Measurements from ENCODE around the gene NUP107. TPM values are rescaled to one million over a fixed set of nuclear protein-coding genes. Genes with fewer than 3 reads are reported as not detected.

Gene NUP107
- total and polyA plus RNA-seq, 5 donors from 2014 or later: 28.9 to 37.0 (median 34.4) TPM

DNA sequence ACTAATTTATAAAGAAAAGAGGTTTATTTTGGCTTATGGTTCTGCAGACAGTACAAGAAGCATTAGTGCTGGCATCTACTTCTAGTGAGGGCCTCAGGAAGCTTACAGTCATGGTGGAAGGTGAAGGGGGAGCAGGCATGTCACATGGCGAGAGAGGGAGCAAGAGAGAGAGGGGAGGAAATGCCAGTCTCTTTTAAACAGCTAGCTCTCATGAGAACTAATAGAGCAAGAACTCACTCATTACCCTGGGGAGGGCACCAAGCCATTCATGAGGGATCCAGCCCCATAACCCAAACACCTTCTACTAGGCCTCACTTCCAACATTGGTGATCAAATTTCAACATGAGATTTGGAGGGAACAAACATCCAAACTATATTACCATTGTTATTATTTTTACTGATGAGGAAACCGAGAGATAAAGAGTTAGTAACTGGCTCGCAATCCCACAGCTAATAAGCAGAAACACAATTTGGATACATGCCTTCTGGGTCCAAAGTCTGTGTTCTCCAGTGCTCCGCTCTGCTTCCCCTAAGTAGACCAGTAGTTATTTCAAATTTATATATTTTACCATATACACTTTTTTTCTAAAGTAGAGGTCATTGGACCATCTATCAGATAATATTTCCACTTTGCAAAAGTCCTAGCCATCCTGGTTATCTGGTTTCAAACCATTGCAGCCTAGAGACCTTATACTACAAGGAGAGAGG lies 68.9 kb downstream of the NUP107 start:
- H3K4me1 ChIP-seq (ENCODE audit: control insufficient read depth, insufficient read depth, low read length, poor library complexity, severe bottlenecking): no peaks in the 10 kb centered on the region
- Mint-ChIP-seq H3K36me3 (peaks cover 61% of the 10 kb centered on the region), H3K27ac (no peak overlapping the region), H3K9me3 (no peaks in the 10 kb centered on the region), H3K4me3 (no peak overlapping the region), H3K27me3 (no peaks in the 10 kb centered on the region), H3K4me1 (peaks cover 0 to 4% (median under 1%) of the 10 kb centered on the region in 4 donors)
- H3K4me3 ChIP-seq (ENCODE audit: low read depth, low read length): no peak overlapping the region
- H3K27ac ChIP-seq (ENCODE audit: insufficient read depth, low read length, poor library complexity, severe bottlenecking): no peak overlapping the region
- peaks cover 35% of the 10 kb centered on the region for H3K36me3 ChIP-seq (ENCODE audit: control insufficient read depth, insufficient read depth, low read length)
- no peaks in the 10 kb centered on the region for H3K27me3 ChIP-seq (ENCODE audit: control insufficient read depth, insufficient read depth, low read length)
- DNase-seq: no peak
- no peaks in the 10 kb centered on the region for H3K9me3 ChIP-seq (ENCODE audit: control insufficient read depth in 2 of 2, low read length in 2 of 2)
- no peak for ATAC-seq (ENCODE audit: low read depth in 2 of 2)

DNA sequence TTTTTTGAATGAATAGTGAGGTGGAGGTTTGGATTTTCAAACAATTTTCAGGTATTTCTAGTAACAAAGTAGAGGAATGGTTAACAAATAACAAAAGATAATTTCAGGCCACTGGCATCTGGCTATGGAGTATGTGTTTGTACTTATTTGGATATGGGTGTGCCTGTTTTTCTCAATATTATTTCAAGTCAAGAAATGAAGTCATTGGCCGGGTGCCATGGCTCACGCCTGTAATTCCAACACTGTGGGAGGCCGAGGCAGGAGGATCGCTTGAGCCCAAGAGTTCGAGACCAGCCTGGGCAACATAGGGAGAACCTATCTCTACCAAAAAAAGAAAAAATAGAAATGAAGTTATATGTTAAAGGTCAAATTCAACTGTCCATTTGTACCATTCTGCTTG lies 73.1 kb downstream of the NUP107 start:
- H3K36me3 Mint-ChIP-seq: peaks cover 54% of the 10 kb centered on the region
- no peak overlapping the region for H3K27ac Mint-ChIP-seq
- H3K4me1 Mint-ChIP-seq: peaks cover 0 to 4% (median under 1%) of the 10 kb centered on the region in 4 donors
- H3K4me3 ChIP-seq (ENCODE audit: low read depth, low read length): no peak overlapping the region
- H3K27ac ChIP-seq (ENCODE audit: insufficient read depth, low read length, poor library complexity, severe bottlenecking): no peak overlapping the region
- H3K9me3 ChIP-seq (ENCODE audit: control insufficient read depth in 2 of 2, low read length in 2 of 2): no peaks in the 10 kb centered on the region
- H3K27me3 Mint-ChIP-seq: no peaks in the 10 kb centered on the region
- DNase-seq: no peak
- H3K27me3 ChIP-seq (ENCODE audit: control insufficient read depth, insufficient read depth, low read length): no peaks in the 10 kb centered on the region
- ATAC-seq (ENCODE audit: low read depth in 2 of 2): no peak
- H3K4me3 Mint-ChIP-seq: no peak overlapping the region
- peaks cover 38% of the 10 kb centered on the region for H3K36me3 ChIP-seq (ENCODE audit: control insufficient read depth, insufficient read depth, low read length)
- H3K4me1 ChIP-seq (ENCODE audit: control insufficient read depth, insufficient read depth, low read length, poor library complexity, severe bottlenecking): no peaks in the 10 kb centered on the region
- H3K9me3 Mint-ChIP-seq: no peaks in the 10 kb centered on the region

DNA sequence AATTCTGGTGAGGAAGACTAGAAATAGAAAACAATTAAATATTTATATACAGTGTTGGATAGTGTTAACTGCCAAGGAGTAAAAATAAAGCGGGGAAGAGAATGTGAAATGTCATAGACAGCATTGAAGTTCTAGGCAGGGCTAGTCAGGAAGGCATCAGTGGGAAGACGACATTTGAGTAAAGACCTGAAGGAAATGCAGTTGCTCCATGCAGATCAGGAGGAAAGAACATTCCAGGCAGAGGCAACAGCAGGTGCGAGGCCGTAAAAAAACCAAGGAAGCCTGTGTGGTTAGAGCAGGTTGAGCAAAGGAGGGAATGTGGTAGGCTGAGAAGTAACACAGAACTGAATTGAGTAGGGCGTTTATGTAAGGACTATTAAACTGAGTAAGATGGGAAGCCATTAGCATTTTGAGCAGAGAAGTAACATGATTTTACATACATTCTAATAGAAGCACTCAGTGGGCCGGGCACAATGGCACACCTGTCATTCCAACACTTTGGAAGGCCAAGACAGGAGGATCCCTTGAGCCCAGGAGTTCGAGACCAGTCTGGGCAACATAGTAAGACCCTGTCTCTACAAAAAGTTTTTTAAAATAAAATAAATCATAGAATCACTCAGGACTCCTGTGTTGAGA lies 74.1 kb downstream of the NUP107 start:
- Mint-ChIP-seq H3K9me3 (no peaks in the 10 kb centered on the region), H3K27ac (no peak overlapping the region)
- H3K36me3 ChIP-seq (ENCODE audit: control insufficient read depth, insufficient read depth, low read length): peaks cover 30% of the 10 kb centered on the region

DNA sequence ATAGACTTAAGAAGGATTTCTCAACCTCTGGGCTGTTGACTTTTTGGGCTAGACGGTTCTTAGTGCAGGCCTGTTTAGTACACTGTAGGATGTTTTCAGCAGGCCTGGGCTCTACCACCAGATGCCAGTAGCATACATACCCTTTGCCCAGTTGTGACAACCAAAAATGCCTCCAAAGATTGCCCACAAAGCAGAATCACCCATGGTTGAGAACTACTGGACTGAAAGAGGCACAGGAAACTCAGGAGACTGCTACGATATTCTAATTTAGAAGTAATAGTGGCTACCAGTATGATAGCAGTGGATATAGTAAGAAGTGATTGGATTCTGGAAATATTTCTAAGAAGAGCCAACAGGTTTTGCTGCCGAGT lies 74.6 kb downstream of the NUP107 start:
- Histone ChIP-seq H3K27ac (ENCODE audit: insufficient read depth, low read length, poor library complexity, severe bottlenecking) (no peak overlapping the region), H3K36me3 (ENCODE audit: control insufficient read depth, insufficient read depth, low read length) (peaks cover 30% of the 10 kb centered on the region), H3K27me3 (ENCODE audit: control insufficient read depth, insufficient read depth, low read length) (no peaks in the 10 kb centered on the region), H3K4me1 (ENCODE audit: control insufficient read depth, insufficient read depth, low read length, poor library complexity, severe bottlenecking) (no peaks in the 10 kb centered on the region), H3K9me3 (ENCODE audit: control insufficient read depth in 2 of 2, low read length in 2 of 2) (no peaks in the 10 kb centered on the region), H3K4me3 (ENCODE audit: low read depth, low read length) (no peak overlapping the region)
- ATAC-seq (ENCODE audit: low read depth in 2 of 2) (no peak), DNase-seq (no peak)
- H3K9me3 Mint-ChIP-seq: no peaks in the 10 kb centered on the region
- peaks cover 0 to 4% (median under 1%) of the 10 kb centered on the region in 4 donors for H3K4me1 Mint-ChIP-seq
- no peaks in the 10 kb centered on the region for H3K27me3 Mint-ChIP-seq
- peaks cover 42% of the 10 kb centered on the region for H3K36me3 Mint-ChIP-seq
- H3K27ac Mint-ChIP-seq: peak overlapping the region in 1 of 3 donors; percentile 86
- H3K4me3 Mint-ChIP-seq: no peak overlapping the region

More for the DNA sequence above, 74.1 kb downstream of the NUP107 start:
- no peak overlapping the region for H3K27ac ChIP-seq (ENCODE audit: insufficient read depth, low read length, poor library complexity, severe bottlenecking)
- Mint-ChIP-seq H3K27me3 (no peaks in the 10 kb centered on the region), H3K4me1 (peaks cover 0 to 4% (median under 1%) of the 10 kb centered on the region in 4 donors), H3K4me3 (no peak overlapping the region), H3K36me3 (peaks cover 47% of the 10 kb centered on the region)
- H3K9me3 ChIP-seq (ENCODE audit: control insufficient read depth in 2 of 2, low read length in 2 of 2): no peaks in the 10 kb centered on the region
- no peaks in the 10 kb centered on the region for H3K27me3 ChIP-seq (ENCODE audit: control insufficient read depth, insufficient read depth, low read length)
- no peak for DNase-seq
- H3K4me3 ChIP-seq (ENCODE audit: low read depth, low read length): no peak overlapping the region
- no peaks in the 10 kb centered on the region for H3K4me1 ChIP-seq (ENCODE audit: control insufficient read depth, insufficient read depth, low read length, poor library complexity, severe bottlenecking)
- ATAC-seq (ENCODE audit: low read depth in 2 of 2): no peak

DNA sequence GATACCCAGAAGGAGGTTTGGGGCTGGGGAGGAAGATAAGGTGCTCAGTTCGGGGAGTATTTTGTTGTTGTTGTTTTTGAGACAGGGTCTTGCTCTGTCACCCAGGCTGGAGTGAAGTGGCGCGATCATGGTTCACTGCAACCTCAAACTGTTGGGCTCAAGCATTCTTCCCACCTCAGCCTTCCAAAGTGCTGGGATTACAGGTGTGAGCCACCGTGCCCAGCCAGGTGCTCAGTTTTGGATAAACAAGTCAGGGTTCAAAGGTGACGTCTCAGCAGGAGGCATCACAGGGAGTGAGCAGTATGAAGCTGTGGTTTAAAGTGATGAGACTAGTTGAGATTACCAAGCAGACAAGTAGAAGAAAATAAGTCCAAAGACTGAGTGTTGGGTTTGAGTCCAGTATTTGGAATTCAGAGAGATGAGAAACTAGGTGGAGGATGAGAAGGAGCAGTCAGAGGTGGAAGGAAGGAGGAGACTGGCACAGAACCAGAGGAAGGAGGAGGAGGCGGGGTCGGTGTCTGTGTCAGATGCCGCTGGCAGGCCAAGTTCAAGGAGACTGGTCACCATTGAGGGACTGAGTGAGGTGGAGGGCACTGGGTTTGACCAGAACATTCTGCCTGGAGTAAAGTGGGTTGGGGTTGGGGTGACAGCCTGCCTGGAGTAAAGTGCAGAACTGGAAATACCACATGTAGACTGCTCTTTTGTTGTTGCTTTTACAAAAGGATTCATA lies 75.3 kb downstream of the NUP107 start:
- Histone ChIP-seq H3K9me3 (ENCODE audit: control insufficient read depth in 2 of 2, low read length in 2 of 2) (no peaks in the 10 kb centered on the region), H3K4me1 (ENCODE audit: control insufficient read depth, insufficient read depth, low read length, poor library complexity, severe bottlenecking) (no peaks in the 10 kb centered on the region), H3K27ac (ENCODE audit: insufficient read depth, low read length, poor library complexity, severe bottlenecking) (no peak overlapping the region), H3K4me3 (ENCODE audit: low read depth, low read length) (no peak overlapping the region), H3K36me3 (ENCODE audit: control insufficient read depth, insufficient read depth, low read length) (peaks cover 35% of the 10 kb centered on the region), H3K27me3 (ENCODE audit: control insufficient read depth, insufficient read depth, low read length) (no peaks in the 10 kb centered on the region)
- Mint-ChIP-seq H3K27ac (peak overlapping the region; percentile 7 to 86 (median 58)), H3K9me3 (no peaks in the 10 kb centered on the region), H3K4me3 (no peak overlapping the region), H3K4me1 (peaks cover 0 to 4% (median under 1%) of the 10 kb centered on the region in 4 donors), H3K36me3 (peaks cover 44% of the 10 kb centered on the region), H3K27me3 (no peaks in the 10 kb centered on the region)
- ATAC-seq (ENCODE audit: low read depth in 2 of 2): no peak
- DNase-seq: no peak

DNA sequence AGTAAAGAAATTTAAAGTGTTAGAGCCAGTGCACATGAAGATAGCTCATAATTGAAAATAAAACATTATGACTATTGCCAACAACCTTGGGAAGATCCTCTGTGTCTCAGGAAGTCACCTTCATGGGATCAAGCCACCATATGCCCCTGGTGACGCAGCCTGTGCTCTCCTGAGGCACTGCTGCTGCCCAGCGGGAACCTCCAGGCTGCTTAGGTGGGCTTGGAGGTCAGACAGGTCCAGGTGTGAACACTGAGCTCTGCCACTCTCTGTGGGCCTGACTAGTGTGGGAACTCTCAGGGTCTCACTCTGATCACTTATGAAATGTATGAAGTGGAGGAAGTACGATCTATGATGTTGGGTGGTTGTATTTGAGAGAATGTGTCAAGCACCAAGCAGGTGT lies 75.9 kb downstream of the NUP107 start:
- no peaks in the 10 kb centered on the region for H3K27me3 Mint-ChIP-seq
- no peaks in the 10 kb centered on the region for H3K9me3 ChIP-seq (ENCODE audit: control insufficient read depth in 2 of 2, low read length in 2 of 2)
- no peaks in the 10 kb centered on the region for H3K9me3 Mint-ChIP-seq
- no peak overlapping the region for H3K27ac ChIP-seq (ENCODE audit: insufficient read depth, low read length, poor library complexity, severe bottlenecking)
- no peaks in the 10 kb centered on the region for H3K27me3 ChIP-seq (ENCODE audit: control insufficient read depth, insufficient read depth, low read length)
- H3K4me3 Mint-ChIP-seq: no peak overlapping the region
- ATAC-seq (ENCODE audit: low read depth in 2 of 2) (no peak), DNase-seq (no peak)
- peaks cover 39% of the 10 kb centered on the region for H3K36me3 Mint-ChIP-seq
- no peak overlapping the region for H3K4me3 ChIP-seq (ENCODE audit: low read depth, low read length)
- H3K27ac Mint-ChIP-seq: peak overlapping the region in 2 of 3 donors; percentile 24 to 86
- peaks cover 0 to 4% (median under 1%) of the 10 kb centered on the region in 4 donors for H3K4me1 Mint-ChIP-seq
- peaks cover 35% of the 10 kb centered on the region for H3K36me3 ChIP-seq (ENCODE audit: control insufficient read depth, insufficient read depth, low read length)
- no peaks in the 10 kb centered on the region for H3K4me1 ChIP-seq (ENCODE audit: control insufficient read depth, insufficient read depth, low read length, poor library complexity, severe bottlenecking)

DNA sequence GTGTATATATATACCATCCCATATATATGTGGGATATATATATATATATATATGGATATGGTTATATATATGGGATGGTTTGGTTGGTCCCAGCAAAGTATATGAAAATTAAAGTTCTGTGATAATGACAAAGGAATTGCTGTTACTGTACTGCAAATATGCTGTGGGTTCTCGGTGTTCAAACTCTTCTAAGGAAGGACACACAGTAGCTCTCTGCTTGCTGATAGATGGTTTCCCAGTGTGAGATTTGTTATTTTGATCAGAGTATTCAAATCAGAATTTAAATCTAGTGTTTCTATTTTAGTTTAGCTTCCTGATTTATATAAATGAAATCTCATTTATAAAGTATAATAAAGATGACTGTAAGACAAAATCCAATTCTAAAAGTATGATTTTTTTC lies 78.9 kb downstream of the NUP107 start:
- Mint-ChIP-seq H3K27me3 (no peaks in the 10 kb centered on the region), H3K27ac (no peak overlapping the region), H3K36me3 (peaks cover 28% of the 10 kb centered on the region), H3K9me3 (peaks cover 0 to 2% (median 0%) of the 10 kb centered on the region in 7 donors), H3K4me1 (peaks cover 0 to 9% (median 8%) of the 10 kb centered on the region in 4 donors), H3K4me3 (no peak overlapping the region)
- no peaks in the 10 kb centered on the region for H3K27me3 ChIP-seq (ENCODE audit: control insufficient read depth, insufficient read depth, low read length)
- no peaks in the 10 kb centered on the region for H3K4me1 ChIP-seq (ENCODE audit: control insufficient read depth, insufficient read depth, low read length, poor library complexity, severe bottlenecking)
- no peak overlapping the region for H3K4me3 ChIP-seq (ENCODE audit: low read depth, low read length)
- DNase-seq: no peak
- no peak for ATAC-seq (ENCODE audit: low read depth in 2 of 2)
- peaks cover 22% of the 10 kb centered on the region for H3K36me3 ChIP-seq (ENCODE audit: control insufficient read depth, insufficient read depth, low read length)
- H3K27ac ChIP-seq (ENCODE audit: insufficient read depth, low read length, poor library complexity, severe bottlenecking): no peak overlapping the region
- H3K9me3 ChIP-seq (ENCODE audit: control insufficient read depth in 2 of 2, low read length in 2 of 2): no peaks in the 10 kb centered on the region

All from CD4-positive, CD25-positive, alpha-beta regulatory T cell (primary cell).